Upper lobe of right lung (tissue), 1 donor: ENCODE measurements around the gene PRPF6. TPM values are rescaled to one million over a fixed set of nuclear protein-coding genes. Genes with fewer than 3 reads are reported as not detected.

Source experiments
- ATAC-seq: fragments of 200-7000 bp; cut with Tn5 transposase; one replicate; pipeline ENCODE4 v1.9.1; 2020; ENCODE audit warnings: mild to moderate bottlenecking, moderate library complexity
- DNase-seq: peaks from one replicate; pipeline ENCODE4 v3.0.0-alpha.2; 2020
- H3K27ac ChIP-seq: fragments of 200-600 bp; one replicate; pipeline ENCODE4 v1.8.0; 2022
- H3K27me3 ChIP-seq: fragments of 200-600 bp; one replicate; pipeline ENCODE4 v1.8.0; 2022; ENCODE audit warnings: mild to moderate bottlenecking
- H3K36me3 ChIP-seq: fragments of 200-600 bp; one replicate; pipeline ENCODE4 v1.8.0; 2022
- H3K4me1 ChIP-seq: fragments of 200-600 bp; one replicate; pipeline ENCODE4 v1.8.0; 2022
- H3K4me3 ChIP-seq: fragments of 200-600 bp; one replicate; pipeline ENCODE4 v1.8.0; 2022; ENCODE audit warnings: mild to moderate bottlenecking
- H3K9me3 ChIP-seq: fragments of 200-600 bp; one replicate; pipeline ENCODE4 v1.8.0; 2022
- CTCF ChIP-seq: fragments of 200-600 bp; IDR thresholded peaks from one replicate; pipeline ENCODE4 v1.8.0; 2022; ENCODE audit warnings: antibody characterized with exemption
- intact Hi-C: fragments of 100-400 bp; cut with DNase I; formaldehyde crosslinking; loops from one replicate; pipeline ENCODE4 v1.11.0; 2022
- total RNA-seq: library from RNA; stranded (reverse); fragmentation: NEBNext Ultra II Directional; extraction: Animal tissue kit (Norgen Biotek cat#: 25700); gene quantifications from one replicate; pipeline ENCODE4 v1.2.1, GENCODE V29; 2021
- donor health status: DM: no; HTN: yes; CAD: no; lungs with severe emphysema.

Gene PRPF6
- total RNA-seq, 1 donor from 2014 or later = 58.9 TPM

GRCh38 chr20:63978319-63979228, 2.4 kb upstream of the PRPF6 start:
- TF ChIP-seq CTCF = no peak
- H3K4me3 ChIP-seq = peak overlapping the region; percentile 93
- intact Hi-C loops = no loop called here
- peaks cover under 1% of the 10 kb centered on the region for H3K36me3 ChIP-seq
- no peaks in the 10 kb centered on the region for H3K27me3 ChIP-seq
- peak; percentile 59 for ATAC-seq
- H3K27ac ChIP-seq = peak overlapping the region; percentile 66
- H3K9me3 ChIP-seq = no peaks in the 10 kb centered on the region
- peak; percentile 93 for DNase-seq
- H3K4me1 ChIP-seq = peaks cover 32% of the 10 kb centered on the region

GRCh38 chr20:63979229-63979556, 1.7 kb upstream of the PRPF6 start:
- Histone ChIP-seq H3K4me1 (peaks cover 30% of the 10 kb centered on the region), H3K27me3 (no peaks in the 10 kb centered on the region), H3K4me3 (peak overlapping the region; percentile 93), H3K27ac (peak overlapping the region; percentile 66), H3K9me3 (no peaks in the 10 kb centered on the region), H3K36me3 (peaks cover 7% of the 10 kb centered on the region)
- DNase-seq (peak; percentile 68), ATAC-seq (no peak)
- intact Hi-C loops = no loop called here
- no peak for TF ChIP-seq CTCF

- DNase-seq (peak; percentile 83), ATAC-seq (peak; percentile 11)
- peak within 1 kb of the TSS; percentile 90 for H3K27ac ChIP-seq
- H3K4me3 ChIP-seq = peak within 1 kb of the TSS; percentile 93
- intact Hi-C loops = no loop called here
- H3K36me3 ChIP-seq = peaks cover 13% of the 10 kb centered on the region
- no peaks in the 10 kb centered on the region for H3K9me3 ChIP-seq
- peak; percentile 5 for TF ChIP-seq CTCF
- peaks cover 30% of the 10 kb centered on the region for H3K4me1 ChIP-seq
- H3K27me3 ChIP-seq = no peaks in the 10 kb centered on the region
Observed at GRCh38 chr20:63979557-63980316, 1.2 kb upstream of the PRPF6 start, which contains the start of gene SAMD10. Gene SAMD10 (minus strand): TSS chr20:63979642. CDS start chr20:63979467, 175 bp downstream.

GRCh38 chr20:63980317-63980805, 571 bp upstream of the PRPF6 start:
- Histone ChIP-seq H3K9me3 (no peaks in the 10 kb centered on the region), H3K4me3 (peak overlapping the region; percentile 93), H3K4me1 (peaks cover 30% of the 10 kb centered on the region), H3K27me3 (no peaks in the 10 kb centered on the region), H3K36me3 (peaks cover 19% of the 10 kb centered on the region), H3K27ac (peak overlapping the region; percentile 90)
- no peak for DNase-seq
- no peak for TF ChIP-seq CTCF
- intact Hi-C loops = no loop called here
- ATAC-seq = peak; percentile 3

GRCh38 chr20:63982937-63983336, 2.0 kb downstream of the PRPF6 start:
- no peak for TF ChIP-seq CTCF
- no peaks in the 10 kb centered on the region for H3K27me3 ChIP-seq
- no peak overlapping the region for H3K4me3 ChIP-seq
- no peak for DNase-seq
- H3K27ac ChIP-seq = no peak overlapping the region
- intact Hi-C loops = no loop called here
- H3K4me1 ChIP-seq = peaks cover 30% of the 10 kb centered on the region
- no peak for ATAC-seq
- peaks cover 45% of the 10 kb centered on the region for H3K36me3 ChIP-seq
- no peaks in the 10 kb centered on the region for H3K9me3 ChIP-seq
